ENCODE measurements around the gene PCDH9.

GRCh38 chr13:66323745-66324347 is 906.3 kb downstream of the PCDH9 start:
- TF ChIP-seq CTCF (conservative IDR thresholded peaks at IDR 0.05; ENCODE audit: low read length) (no peak), EZH2phosphoT487 (IDR thresholded peaks at IDR 0.05; ENCODE audit: borderline replicate concordance) (no peak)

Measured in Loucy (cell line).